ENCODE measurements around the gene POU6F2. TPM values are rescaled to one million over a fixed set of nuclear protein-coding genes. Genes with fewer than 3 reads are reported as not detected.

The POU6F2 gene
- total RNA-seq, 1 experiment from 2014 or later: not detected

DNA sequence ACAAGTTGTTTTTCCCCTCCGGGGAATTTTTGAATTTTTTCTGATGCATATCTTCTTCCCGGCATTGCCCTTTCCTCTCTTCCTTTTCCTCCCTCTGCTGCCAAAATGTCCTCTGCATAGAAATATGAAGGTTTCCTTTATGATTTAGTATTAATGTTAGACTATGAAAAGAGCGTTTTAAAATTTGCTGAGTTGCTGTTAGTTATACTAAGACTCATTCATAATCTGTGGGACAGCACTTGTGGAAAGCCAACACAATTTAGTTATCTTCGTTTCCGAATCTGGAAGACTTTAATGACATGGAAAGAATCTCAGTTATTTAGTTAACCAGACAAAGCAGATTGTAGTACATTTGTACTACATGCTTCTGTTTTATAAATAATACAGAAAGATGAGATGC lies 25.0 kb downstream of the POU6F2 start:
- H3K4me3 ChIP-seq (ENCODE audit: low read depth in 2 of 2, low read length in 2 of 2): no peak overlapping the region
- no peak overlapping the region for H3K27ac ChIP-seq (ENCODE audit: low read length)
- intact Hi-C loops (cut with micrococcal nuclease; ENCODE audit: unreplicated experiment): no loop called here
- CTCF ChIA-PET: no interaction called here
- no peak for ATAC-seq
- no peak for TF ChIP-seq POLR2AphosphoS5 (IDR thresholded peaks at IDR 0.05; ENCODE audit: low read depth, low read length)
- no peak for TF ChIP-seq SIN3A (IDR thresholded peaks at IDR 0.05; ENCODE audit: borderline replicate concordance, insufficient read depth, low read depth, low read length)
- TF ChIP-seq, protein P1, sequence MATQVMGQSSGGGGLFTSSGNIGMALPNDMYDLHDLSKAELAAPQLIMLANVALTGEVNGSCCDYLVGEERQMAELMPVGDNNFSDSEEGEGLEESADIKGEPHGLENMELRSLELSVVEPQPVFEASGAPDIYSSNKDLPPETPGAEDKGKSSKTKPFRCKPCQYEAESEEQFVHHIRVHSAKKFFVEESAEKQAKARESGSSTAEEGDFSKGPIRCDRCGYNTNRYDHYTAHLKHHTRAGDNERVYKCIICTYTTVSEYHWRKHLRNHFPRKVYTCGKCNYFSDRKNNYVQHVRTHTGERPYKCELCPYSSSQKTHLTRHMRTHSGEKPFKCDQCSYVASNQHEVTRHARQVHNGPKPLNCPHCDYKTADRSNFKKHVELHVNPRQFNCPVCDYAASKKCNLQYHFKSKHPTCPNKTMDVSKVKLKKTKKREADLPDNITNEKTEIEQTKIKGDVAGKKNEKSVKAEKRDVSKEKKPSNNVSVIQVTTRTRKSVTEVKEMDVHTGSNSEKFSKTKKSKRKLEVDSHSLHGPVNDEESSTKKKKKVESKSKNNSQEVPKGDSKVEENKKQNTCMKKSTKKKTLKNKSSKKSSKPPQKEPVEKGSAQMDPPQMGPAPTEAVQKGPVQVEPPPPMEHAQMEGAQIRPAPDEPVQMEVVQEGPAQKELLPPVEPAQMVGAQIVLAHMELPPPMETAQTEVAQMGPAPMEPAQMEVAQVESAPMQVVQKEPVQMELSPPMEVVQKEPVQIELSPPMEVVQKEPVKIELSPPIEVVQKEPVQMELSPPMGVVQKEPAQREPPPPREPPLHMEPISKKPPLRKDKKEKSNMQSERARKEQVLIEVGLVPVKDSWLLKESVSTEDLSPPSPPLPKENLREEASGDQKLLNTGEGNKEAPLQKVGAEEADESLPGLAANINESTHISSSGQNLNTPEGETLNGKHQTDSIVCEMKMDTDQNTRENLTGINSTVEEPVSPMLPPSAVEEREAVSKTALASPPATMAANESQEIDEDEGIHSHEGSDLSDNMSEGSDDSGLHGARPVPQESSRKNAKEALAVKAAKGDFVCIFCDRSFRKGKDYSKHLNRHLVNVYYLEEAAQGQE (IDR thresholded peaks at IDR 0.05; ENCODE audit: insufficient read depth in 1 of 2, low read depth in 2 of 2, low read length in 1 of 2): no peak
- TF ChIP-seq TCF7L2 (IDR thresholded peaks at IDR 0.05; ENCODE audit: low read depth, low read length): no peak
- TF ChIP-seq, protein P2, sequence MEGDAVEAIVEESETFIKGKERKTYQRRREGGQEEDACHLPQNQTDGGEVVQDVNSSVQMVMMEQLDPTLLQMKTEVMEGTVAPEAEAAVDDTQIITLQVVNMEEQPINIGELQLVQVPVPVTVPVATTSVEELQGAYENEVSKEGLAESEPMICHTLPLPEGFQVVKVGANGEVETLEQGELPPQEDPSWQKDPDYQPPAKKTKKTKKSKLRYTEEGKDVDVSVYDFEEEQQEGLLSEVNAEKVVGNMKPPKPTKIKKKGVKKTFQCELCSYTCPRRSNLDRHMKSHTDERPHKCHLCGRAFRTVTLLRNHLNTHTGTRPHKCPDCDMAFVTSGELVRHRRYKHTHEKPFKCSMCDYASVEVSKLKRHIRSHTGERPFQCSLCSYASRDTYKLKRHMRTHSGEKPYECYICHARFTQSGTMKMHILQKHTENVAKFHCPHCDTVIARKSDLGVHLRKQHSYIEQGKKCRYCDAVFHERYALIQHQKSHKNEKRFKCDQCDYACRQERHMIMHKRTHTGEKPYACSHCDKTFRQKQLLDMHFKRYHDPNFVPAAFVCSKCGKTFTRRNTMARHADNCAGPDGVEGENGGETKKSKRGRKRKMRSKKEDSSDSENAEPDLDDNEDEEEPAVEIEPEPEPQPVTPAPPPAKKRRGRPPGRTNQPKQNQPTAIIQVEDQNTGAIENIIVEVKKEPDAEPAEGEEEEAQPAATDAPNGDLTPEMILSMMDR (IDR thresholded peaks at IDR 0.05): no peak
- H3K36me3 ChIP-seq (ENCODE audit: control insufficient read depth, insufficient read depth, low read length): no peaks in the 10 kb centered on the region
- no peaks in the 10 kb centered on the region for H3K9me3 ChIP-seq (ENCODE audit: control insufficient read depth, insufficient read depth, low read depth, low read length)
- in situ Hi-C loops (cut with HindIII; ENCODE audit: low pct_unique_long_range_greater_than_20kb, low sequenced_read_pairs): no loop called here
- no peaks in the 10 kb centered on the region for H3K27me3 ChIP-seq (ENCODE audit: control insufficient read depth, insufficient read depth, low read length)
- DNase-seq (ENCODE audit: low read depth, low spot score): no peak
- no TSS peak for BruUV-seq (replicated peaks)
- POLR2A ChIA-PET: no interaction called here
- H3K4me1 ChIP-seq (ENCODE audit: control insufficient read depth, insufficient read depth, low read length): no peaks in the 10 kb centered on the region

DNA sequence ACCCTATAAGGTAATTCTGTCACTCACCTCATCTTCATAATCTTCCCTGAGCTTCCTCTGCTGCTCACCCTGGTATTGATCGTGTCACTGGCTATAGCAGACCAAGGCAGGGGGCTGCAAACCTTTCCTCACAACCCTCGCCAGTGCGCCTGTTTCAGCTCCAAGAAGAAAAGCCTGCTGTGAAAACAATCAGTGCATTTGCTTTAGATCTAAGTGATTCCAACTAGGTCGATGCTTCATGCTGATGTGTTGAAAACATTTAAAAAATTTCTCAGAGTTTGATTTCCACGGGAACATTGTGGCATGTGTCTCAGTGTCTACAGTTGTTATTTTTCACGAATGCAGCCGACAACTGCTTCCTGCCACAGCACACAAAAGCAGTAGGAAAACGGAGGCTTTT lies 27.3 kb downstream of the POU6F2 start:
- ChIA-PET POLR2A (interaction anchor here (0.7 kb wide), 1 partner anchor 301 kb away, joined by 4 read pairs; no protein-coding TSS in a partner anchor), CTCF (no interaction called here)
- ATAC-seq (no peak), DNase-seq (ENCODE audit: low read depth, low spot score) (no peak)
- no TSS peak for BruUV-seq (replicated peaks)
- Histone ChIP-seq H3K9me3 (ENCODE audit: control insufficient read depth, insufficient read depth, low read depth, low read length) (no peaks in the 10 kb centered on the region), H3K27me3 (ENCODE audit: control insufficient read depth, insufficient read depth, low read length) (no peaks in the 10 kb centered on the region), H3K4me3 (ENCODE audit: low read depth in 2 of 2, low read length in 2 of 2) (no peak overlapping the region), H3K36me3 (ENCODE audit: control insufficient read depth, insufficient read depth, low read length) (no peaks in the 10 kb centered on the region), H3K27ac (ENCODE audit: low read length) (no peak overlapping the region), H3K4me1 (ENCODE audit: control insufficient read depth, insufficient read depth, low read length) (no peaks in the 10 kb centered on the region)
- TF ChIP-seq, protein P2 (IDR thresholded peaks at IDR 0.05): no peak
- TF ChIP-seq POLR2AphosphoS5 (IDR thresholded peaks at IDR 0.05; ENCODE audit: low read depth, low read length) (no peak), SIN3A (IDR thresholded peaks at IDR 0.05; ENCODE audit: borderline replicate concordance, insufficient read depth, low read depth, low read length) (no peak), TCF7L2 (IDR thresholded peaks at IDR 0.05; ENCODE audit: low read depth, low read length) (no peak)
- TF ChIP-seq, protein P1 (IDR thresholded peaks at IDR 0.05; ENCODE audit: insufficient read depth in 1 of 2, low read depth in 2 of 2, low read length in 1 of 2): no peak
- intact Hi-C loops (cut with micrococcal nuclease; ENCODE audit: unreplicated experiment) (no loop called here), in situ Hi-C loops (cut with HindIII; ENCODE audit: low pct_unique_long_range_greater_than_20kb, low sequenced_read_pairs) (no loop called here)
